HepG2 (cell line): Measurements from ENCODE around the gene MPZ.

Source experiments
- CEBPB ChIP-seq: IDR thresholded peaks from 2 replicates; pipeline ENCODE4 v1.6.1; 2011; ENCODE audit warnings: low read depth, low read length, improper control_type of control experiment, borderline replicate concordance
- DNMT1 ChIP-seq: sonication (generic); formaldehyde crosslinking; IDR thresholded peaks from 2 replicates; pipeline ENCODE4 v1.5.1; 2020; ENCODE audit warnings: mild to moderate bottlenecking, missing genetic modification reagents
- DPF2 ChIP-seq: sonication (generic); formaldehyde crosslinking; IDR thresholded peaks from 2 replicates; pipeline ENCODE4 v1.4.0; 2020; ENCODE audit warnings: mild to moderate bottlenecking, low read depth, missing genetic modification reagents, borderline replicate concordance
- GATA4 ChIP-seq: sonication (generic); IDR thresholded peaks from 2 replicates; pipeline ENCODE4 v1.6.1; 2016; ENCODE audit warnings: antibody characterized with exemption, low read depth, borderline replicate concordance
- NR2F2 ChIP-seq: IDR thresholded peaks from 2 replicates; pipeline ENCODE4 v1.6.1; 2012; ENCODE audit warnings: low read depth, inconsistent platforms, borderline replicate concordance
- PHF8 ChIP-seq: sonication (generic); formaldehyde crosslinking; IDR thresholded peaks from 2 replicates; pipeline ENCODE4 v1.5.0; 2020; ENCODE audit warnings: missing genetic modification reagents
- SP1 ChIP-seq, 2 experiments: fragments of 450-650 bp in 1 of 2; sonication (generic) in 1 of 2; formaldehyde crosslinking in 1 of 2; IDR thresholded peaks; 2 replicates each; pipeline versions ENCODE4 v1.4.0 to v1.6.1; 2016 to 2020; ENCODE audit warnings: missing genetic modification reagents in 1 of 2
- TBL1XR1 ChIP-seq: fragments of 150-350 bp; IDR thresholded peaks from 2 replicates; pipeline ENCODE4 v1.6.1; 2014; ENCODE audit warnings: borderline replicate concordance, low read length; ENCODE audit not compliant: partially characterized antibody
- ZMYM2 ChIP-seq: sonication (generic); formaldehyde crosslinking; IDR thresholded peaks from 2 replicates; pipeline ENCODE4 v1.8.0; 2022; ENCODE audit warnings: mild to moderate bottlenecking, missing genetic modification reagents
- ZNF510 ChIP-seq: sonication (generic); formaldehyde crosslinking; IDR thresholded peaks from 2 replicates; pipeline ENCODE4 v1.4.0; 2020; ENCODE audit warnings: low read depth, mild to moderate bottlenecking, missing genetic modification reagents
- TF ChIP-seq, protein P1 (sequence below): sonication (generic); formaldehyde crosslinking; IDR thresholded peaks from 2 replicates; pipeline ENCODE4 v1.5.0; 2020; ENCODE audit warnings: mild to moderate bottlenecking, missing genetic modification reagents, moderate library complexity
- TF ChIP-seq, protein P2 (sequence below): sonication (generic); formaldehyde crosslinking; IDR thresholded peaks from 2 replicates; pipeline ENCODE4 v1.5.0; 2020; ENCODE audit warnings: missing genetic modification reagents
- TF ChIP-seq, protein P3 (sequence below): IDR thresholded peaks from 2 replicates; pipeline ENCODE4 v1.6.1; 2012; ENCODE audit warnings: inconsistent platforms
- TF ChIP-seq, protein P4 (sequence below): sonication (generic); formaldehyde crosslinking; IDR thresholded peaks from 2 replicates; pipeline ENCODE4 v1.4.0; 2020; ENCODE audit warnings: missing genetic modification reagents, mild to moderate bottlenecking, borderline replicate concordance

DNA sequence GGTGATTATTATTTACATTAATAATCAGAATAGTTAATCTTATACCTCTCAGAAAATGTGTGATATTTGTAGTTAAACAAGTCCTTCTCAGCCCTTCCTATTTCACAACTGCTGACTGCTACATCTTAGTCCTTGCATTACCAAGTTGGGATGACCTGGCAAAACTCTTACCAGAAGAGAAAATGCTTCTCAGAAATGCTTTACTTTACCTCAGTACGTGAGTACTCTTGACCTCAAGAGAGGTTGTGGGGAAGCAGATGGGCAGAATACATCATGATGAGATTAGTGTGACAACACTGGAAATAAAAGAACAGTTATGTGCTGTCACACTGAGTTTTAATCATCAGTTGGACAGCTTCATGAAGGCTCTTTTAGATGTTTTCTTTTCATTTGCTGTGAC is 41.7 kb upstream of the MPZ start:
- no peak for TF ChIP-seq TBL1XR1
- TF ChIP-seq, protein P1, sequence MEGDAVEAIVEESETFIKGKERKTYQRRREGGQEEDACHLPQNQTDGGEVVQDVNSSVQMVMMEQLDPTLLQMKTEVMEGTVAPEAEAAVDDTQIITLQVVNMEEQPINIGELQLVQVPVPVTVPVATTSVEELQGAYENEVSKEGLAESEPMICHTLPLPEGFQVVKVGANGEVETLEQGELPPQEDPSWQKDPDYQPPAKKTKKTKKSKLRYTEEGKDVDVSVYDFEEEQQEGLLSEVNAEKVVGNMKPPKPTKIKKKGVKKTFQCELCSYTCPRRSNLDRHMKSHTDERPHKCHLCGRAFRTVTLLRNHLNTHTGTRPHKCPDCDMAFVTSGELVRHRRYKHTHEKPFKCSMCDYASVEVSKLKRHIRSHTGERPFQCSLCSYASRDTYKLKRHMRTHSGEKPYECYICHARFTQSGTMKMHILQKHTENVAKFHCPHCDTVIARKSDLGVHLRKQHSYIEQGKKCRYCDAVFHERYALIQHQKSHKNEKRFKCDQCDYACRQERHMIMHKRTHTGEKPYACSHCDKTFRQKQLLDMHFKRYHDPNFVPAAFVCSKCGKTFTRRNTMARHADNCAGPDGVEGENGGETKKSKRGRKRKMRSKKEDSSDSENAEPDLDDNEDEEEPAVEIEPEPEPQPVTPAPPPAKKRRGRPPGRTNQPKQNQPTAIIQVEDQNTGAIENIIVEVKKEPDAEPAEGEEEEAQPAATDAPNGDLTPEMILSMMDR (CRISPR knock-in tag), result no peak
- TF ChIP-seq ZMYM2 (CRISPR knock-in tag), result no peak
- TF ChIP-seq GATA4, result no peak
- TF ChIP-seq, protein P2, sequence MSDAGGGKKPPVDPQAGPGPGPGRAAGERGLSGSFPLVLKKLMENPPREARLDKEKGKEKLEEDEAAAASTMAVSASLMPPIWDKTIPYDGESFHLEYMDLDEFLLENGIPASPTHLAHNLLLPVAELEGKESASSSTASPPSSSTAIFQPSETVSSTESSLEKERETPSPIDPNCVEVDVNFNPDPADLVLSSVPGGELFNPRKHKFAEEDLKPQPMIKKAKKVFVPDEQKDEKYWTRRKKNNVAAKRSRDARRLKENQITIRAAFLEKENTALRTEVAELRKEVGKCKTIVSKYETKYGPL (CRISPR knock-in tag), result no peak
- TF ChIP-seq NR2F2, result no peak
- no peak for TF ChIP-seq CEBPB
- TF ChIP-seq PHF8 (CRISPR knock-in tag), result no peak
- TF ChIP-seq DPF2 (CRISPR knock-in tag), result no peak
- TF ChIP-seq, protein P3, sequence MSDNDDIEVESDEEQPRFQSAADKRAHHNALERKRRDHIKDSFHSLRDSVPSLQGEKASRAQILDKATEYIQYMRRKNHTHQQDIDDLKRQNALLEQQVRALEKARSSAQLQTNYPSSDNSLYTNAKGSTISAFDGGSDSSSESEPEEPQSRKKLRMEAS, result no peak
- TF ChIP-seq, protein P4, sequence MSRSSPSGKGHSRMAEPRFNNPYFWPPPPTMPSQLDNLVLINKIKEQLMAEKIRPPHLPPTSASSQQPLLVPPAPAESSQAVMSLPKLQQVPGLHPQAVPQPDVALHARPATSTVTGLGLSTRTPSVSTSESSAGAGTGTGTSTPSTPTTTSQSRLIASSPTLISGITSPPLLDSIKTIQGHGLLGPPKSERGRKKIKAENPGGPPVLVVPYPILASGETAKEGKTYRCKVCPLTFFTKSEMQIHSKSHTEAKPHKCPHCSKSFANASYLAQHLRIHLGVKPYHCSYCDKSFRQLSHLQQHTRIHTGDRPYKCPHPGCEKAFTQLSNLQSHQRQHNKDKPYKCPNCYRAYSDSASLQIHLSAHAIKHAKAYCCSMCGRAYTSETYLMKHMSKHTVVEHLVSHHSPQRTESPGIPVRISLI (CRISPR knock-in tag), result no peak
- TF ChIP-seq ZNF510 (CRISPR knock-in tag), result no peak
- no peak for TF ChIP-seq DNMT1 (CRISPR knock-in tag)
- TF ChIP-seq SP1 (IDR thresholded peaks at IDR 0.05), result no peak
- TF ChIP-seq SP1 (CRISPR knock-in tag; IDR thresholded peaks at IDR 0.05), result no peak
